Esophagus squamous epithelium (tissue), 4 donors: ENCODE data around the gene P4HA2.
A peak's percentile ranks its signal among the peaks of the same experiment; 100 is the strongest.

Source experiments
- POLR2A ChIP-seq, 4 donors: fragments of 450-650 bp; IDR thresholded peaks; one replicate each; pipeline ENCODE4 v1.6.1; 2017; ENCODE audit warnings: antibody characterized with exemption in 4 of 4, mild to moderate bottlenecking in 4 of 4, moderate library complexity in 3 of 4
- TF ChIP-seq, protein P1 (sequence below), 6 experiments: fragments of 450-650 bp in 4 of 6; fragments of 200-600 bp in 2 of 6; sonication (generic) in 2 of 6; IDR thresholded peaks; one replicate each; pipeline ENCODE4 v1.5.1; 2016 to 2019; ENCODE audit warnings: antibody characterized with exemption in 6 of 6, mild to moderate bottlenecking in 4 of 6, moderate library complexity in 4 of 6

DNA sequence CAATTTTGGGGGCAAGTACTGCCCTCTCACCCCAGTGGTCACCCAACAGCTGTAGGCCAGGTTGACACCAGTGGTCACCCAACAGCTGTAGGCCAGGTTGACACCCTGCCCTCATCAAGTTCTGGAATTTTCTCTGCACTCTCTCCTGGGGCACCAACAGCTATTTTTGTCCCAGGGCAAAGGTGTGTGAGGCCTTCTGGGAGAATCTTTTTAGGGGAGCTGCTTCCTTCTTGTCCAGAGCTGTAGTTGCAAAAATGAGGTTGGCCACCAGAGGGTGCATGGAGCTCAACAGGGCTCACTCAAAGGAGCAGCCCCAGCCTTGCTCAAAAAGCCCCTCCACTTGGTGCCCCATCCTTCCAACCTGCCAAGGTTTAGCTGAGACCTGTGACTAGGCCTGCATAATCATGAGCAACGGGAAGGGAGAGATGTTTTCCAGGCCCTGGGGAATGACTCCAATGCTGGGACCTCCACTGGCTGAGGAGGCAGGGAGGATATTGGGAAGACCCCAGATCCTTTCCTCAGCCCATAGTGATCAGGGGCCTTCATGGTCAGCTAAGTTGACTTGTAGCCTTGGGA, 10.6 kb upstream of the P4HA2 start:
- TF ChIP-seq, protein P1, sequence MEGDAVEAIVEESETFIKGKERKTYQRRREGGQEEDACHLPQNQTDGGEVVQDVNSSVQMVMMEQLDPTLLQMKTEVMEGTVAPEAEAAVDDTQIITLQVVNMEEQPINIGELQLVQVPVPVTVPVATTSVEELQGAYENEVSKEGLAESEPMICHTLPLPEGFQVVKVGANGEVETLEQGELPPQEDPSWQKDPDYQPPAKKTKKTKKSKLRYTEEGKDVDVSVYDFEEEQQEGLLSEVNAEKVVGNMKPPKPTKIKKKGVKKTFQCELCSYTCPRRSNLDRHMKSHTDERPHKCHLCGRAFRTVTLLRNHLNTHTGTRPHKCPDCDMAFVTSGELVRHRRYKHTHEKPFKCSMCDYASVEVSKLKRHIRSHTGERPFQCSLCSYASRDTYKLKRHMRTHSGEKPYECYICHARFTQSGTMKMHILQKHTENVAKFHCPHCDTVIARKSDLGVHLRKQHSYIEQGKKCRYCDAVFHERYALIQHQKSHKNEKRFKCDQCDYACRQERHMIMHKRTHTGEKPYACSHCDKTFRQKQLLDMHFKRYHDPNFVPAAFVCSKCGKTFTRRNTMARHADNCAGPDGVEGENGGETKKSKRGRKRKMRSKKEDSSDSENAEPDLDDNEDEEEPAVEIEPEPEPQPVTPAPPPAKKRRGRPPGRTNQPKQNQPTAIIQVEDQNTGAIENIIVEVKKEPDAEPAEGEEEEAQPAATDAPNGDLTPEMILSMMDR (IDR thresholded peaks at IDR 0.05): peak; percentile 65 to 87 (median 77)
- TF ChIP-seq POLR2A (IDR thresholded peaks at IDR 0.05): no peak
